Fibroblast of skin of back (primary cell): Measurements from ENCODE around the gene DLEU7.

Experiments used
- DNase-seq: peaks from one replicate; pipeline ENCODE4 v3.0.0-alpha.2; 2013

DLEU7 gene

DNA sequence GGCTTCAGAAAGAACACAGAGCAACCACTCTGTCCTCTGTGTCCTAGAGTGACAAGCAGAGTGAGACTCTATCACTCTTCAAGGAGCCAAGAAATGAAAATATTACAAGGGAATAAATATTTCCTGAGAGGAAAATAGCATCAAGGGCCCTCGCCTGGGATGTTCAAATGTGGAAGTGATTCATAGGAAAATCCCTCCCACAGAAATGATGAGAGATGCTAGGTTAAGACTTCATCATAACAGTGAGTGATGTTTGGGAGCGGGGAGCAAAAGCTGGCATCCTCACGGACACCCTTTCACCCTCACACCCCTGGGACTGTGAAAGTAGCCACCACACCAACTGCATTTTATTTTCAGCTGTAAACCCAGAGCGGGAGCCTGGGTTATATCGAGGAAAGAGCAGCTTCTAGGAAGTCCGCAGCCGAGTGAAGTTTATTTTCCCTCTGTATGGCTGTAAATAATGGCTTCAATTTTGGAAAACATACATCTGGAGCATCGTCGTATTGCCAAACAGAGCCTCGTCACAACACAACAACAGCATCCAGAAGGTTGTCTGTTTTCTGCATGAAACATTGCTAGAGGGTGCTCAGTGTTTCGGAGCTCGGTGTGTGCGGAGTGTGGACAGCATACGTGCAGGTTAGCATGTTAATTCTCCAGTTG is 54.8 kb downstream of the DLEU7 start:
- DNase-seq = peak; percentile 48

DNA sequence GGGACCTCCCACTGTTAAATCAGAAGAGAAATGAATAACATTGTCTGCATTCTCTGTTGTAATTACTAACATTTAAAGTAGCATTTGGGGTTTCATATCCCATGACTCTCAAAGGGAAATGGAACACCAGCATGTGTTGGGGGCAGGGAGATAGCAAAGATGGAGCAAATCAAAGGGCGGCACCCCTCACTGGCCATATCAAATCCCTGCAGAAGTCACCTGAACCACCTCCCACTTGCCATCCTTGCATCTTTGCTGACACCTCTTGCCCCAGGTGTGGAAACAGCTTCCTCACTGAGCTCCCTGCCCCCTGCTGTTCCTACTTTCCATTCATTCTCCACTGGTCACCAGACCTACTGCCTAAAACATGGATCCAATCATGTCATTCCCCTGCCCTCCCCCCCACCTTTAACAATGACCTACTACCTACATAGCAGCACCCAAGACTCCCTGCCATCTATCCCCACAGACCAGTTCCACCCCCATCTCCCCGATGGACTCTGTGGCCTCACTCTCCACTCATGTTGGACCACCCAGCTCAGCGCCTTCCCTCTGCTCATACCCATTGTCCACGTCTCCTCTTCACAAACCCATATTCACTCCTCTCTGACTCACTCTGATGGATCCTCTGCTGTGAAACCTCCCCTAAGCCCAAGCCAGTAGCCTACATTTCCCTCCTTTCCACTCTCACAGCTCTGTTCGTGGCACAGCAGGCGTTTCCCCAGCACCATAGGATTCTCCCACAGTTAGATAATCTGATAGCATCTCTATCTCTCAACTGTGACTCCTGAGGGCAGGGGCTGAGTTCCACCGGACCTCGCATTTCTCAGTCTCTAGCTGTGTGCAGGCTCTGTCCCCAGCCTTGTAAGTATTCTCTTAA is 55.9 kb downstream of the DLEU7 start:
- DNase-seq = no peak

GRCh38 chr13:50783717-50784290 is 59.7 kb downstream of the DLEU7 start:
- DNase-seq = no peak

DNA sequence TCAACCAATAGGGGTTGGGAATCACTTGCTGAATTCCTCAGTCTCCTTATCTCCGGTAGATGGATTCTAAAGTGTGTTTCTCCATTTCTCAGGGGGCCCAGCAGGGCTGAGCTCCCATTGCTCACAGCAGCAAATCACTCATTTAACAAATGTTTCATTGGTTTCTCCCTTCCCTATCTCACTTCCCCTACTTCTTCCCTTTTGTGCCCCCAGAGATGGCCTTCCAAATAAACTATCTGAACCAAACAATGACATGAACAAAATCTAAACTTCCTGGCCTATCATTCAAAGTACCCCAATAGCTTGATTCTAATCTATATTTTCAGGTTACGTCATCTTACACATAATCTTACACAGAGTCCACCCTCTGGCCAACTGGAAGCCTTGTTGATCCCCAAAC is 60.4 kb downstream of the DLEU7 start:
- no peak for DNase-seq

DNA sequence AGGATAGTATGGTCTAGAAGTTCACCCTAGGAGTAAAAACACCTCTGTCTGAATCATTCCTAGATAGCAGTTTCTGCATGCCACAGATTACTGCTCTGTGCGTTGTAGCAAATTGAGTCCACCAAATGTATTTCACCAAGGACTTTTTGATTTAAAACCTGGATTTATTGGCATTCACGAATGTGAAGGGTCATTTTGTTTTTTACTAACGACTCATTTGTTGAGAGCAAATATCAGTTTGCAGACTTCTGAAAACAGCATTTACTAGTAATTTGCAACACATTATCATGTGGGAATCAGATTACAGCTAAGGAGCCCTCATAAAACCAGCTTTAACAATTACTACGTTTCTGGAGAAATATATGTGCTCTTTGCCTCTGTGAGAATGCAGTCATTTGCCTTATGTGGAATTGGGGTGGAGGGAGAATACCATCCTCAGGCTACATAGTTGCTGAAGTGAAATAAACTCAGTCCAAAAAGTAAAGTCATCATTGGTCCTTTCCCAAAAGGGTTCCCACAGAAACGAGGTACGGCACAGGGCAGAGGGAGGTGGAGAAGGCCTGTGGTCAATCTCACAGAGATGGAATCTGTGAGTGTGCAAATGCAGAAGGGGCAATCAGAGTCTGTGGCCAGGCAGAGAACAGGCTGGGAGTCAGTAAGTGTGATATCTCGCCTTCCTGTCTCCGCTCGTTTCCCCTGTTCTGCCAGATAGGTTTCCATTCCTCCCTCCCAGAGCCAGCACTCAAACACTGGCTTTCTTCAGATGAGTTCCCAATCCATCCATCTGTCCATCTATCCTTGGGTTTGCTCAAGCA is 63.1 kb downstream of the DLEU7 start:
- DNase-seq = no peak

DNA sequence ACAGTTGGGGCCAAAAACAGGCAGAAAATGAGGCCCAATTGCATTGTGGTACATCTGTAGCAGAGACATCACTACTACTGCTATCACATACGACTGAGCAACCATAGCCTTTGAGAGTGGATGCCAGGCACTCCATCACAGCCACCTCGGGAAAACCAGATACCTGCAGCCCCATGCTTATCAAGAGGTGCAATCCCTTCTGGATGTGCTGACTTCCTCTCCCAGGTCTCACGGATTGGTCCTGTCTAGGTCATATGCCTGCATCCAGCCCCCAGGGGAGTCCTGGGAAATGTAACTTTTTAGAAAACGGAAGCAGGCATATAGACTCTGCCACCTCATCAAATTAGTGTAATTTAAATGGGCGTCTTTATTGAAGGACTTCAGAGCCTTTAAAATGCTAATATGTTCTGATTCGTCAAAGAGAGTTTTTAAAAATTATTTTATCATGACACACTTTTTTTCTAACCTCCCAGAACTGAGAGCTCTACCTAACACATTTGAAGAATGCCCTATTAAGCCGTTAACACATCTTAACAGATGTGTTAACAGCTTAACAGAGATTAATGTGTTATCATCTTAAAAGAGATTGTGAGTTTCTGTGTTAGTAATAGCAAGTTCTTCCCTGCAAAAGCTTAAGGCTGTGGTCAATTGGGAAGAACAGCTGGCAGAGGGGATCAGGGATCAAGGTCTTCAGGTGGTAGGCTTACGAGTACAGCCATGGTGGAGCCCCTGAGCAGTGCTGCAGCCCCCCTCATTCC is 63.9 kb downstream of the DLEU7 start:
- DNase-seq = no peak
